WTC11 (cell line): ENCODE data around the gene POLR2A. TPM values are rescaled to one million over a fixed set of nuclear protein-coding genes. Genes with fewer than 3 reads are reported as not detected.

ENCODE experiments used
- ATAC-seq: fragments of 200-7000 bp; cut with Tn5 transposase; 2 replicates; pipeline ENCODE4 v1.10.0; 2021; ENCODE audit warnings: mild to moderate bottlenecking, moderate library complexity
- CTCF ChIA-PET: fragments of 300-600 bp; sonication (Branson Sonifier 250); formaldehyde crosslinking; loops from one replicate; lab custom pipeline; 2021; ENCODE audit warnings: antibody characterized with exemption; lab: Charles Lee
- POLR2A ChIA-PET: fragments of 350-600 bp; sonication (Branson Sonifier 250); formaldehyde crosslinking; loops from one replicate; lab custom pipeline; 2021; ENCODE audit warnings: antibody characterized with exemption; lab: Charles Lee
- DNase-seq: peaks from one replicate; pipeline ENCODE4 v3.0.0; 2021; ENCODE audit warnings: low spot score
- H3K27ac Mint-ChIP-seq: 2 replicates; pipeline ENCODE4 v1.8.0; 2021; ENCODE audit warnings: mixed read lengths
- H3K27me3 Mint-ChIP-seq: 2 replicates; pipeline ENCODE4 v1.8.0; 2021; ENCODE audit warnings: low read depth, mild to moderate bottlenecking, moderate library complexity, mixed read lengths
- H3K36me3 Mint-ChIP-seq: 2 replicates; pipeline ENCODE4 v1.8.0; 2021; ENCODE audit warnings: mixed read lengths
- H3K4me1 Mint-ChIP-seq: 2 replicates; pipeline ENCODE4 v1.8.0; 2022; ENCODE audit warnings: mixed read lengths
- H3K4me3 Mint-ChIP-seq: 2 replicates; pipeline ENCODE4 v1.8.0; 2021; ENCODE audit warnings: mild to moderate bottlenecking, moderate library complexity, mixed read lengths
- H3K9me3 Mint-ChIP-seq: 2 replicates; pipeline ENCODE4 v1.8.0; 2021; ENCODE audit warnings: mixed read lengths
- AR ChIP-seq: fragments of 250-450 bp; sonication (Bioruptor Pico); IDR thresholded peaks from 2 replicates; pipeline ENCODE4 v1.9.0; 2021; ENCODE audit warnings: mild to moderate bottlenecking
- ATF1 ChIP-seq: sonication (generic); formaldehyde crosslinking; IDR thresholded peaks from 2 replicates; pipeline ENCODE4 v1.8.1; 2023; ENCODE audit warnings: mild to moderate bottlenecking, moderate library complexity, missing genetic modification reagents
- ATF3 ChIP-seq: sonication (generic); formaldehyde crosslinking; conservative IDR thresholded peaks from 2 replicates; pipeline ENCODE4 v1.8.1; 2022; ENCODE audit warnings: mild to moderate bottlenecking, missing genetic modification reagents
- E2F4 ChIP-seq: sonication (generic); formaldehyde crosslinking; IDR thresholded peaks from 2 replicates; pipeline ENCODE4 v1.8.1; 2022; ENCODE audit warnings: low read depth, mild to moderate bottlenecking, moderate library complexity, missing genetic modification reagents, borderline replicate concordance
- EMX1 ChIP-seq: fragments of 250-450 bp; sonication (Bioruptor Pico); IDR thresholded peaks from 2 replicates; pipeline ENCODE4 v1.8.0; 2021; ENCODE audit warnings: mild to moderate bottlenecking
- FOXK1 ChIP-seq: sonication (generic); formaldehyde crosslinking; IDR thresholded peaks from 2 replicates; pipeline ENCODE4 v1.8.0; 2022; ENCODE audit warnings: mild to moderate bottlenecking, moderate library complexity, missing genetic modification reagents
- FOXP4 ChIP-seq: sonication (generic); formaldehyde crosslinking; IDR thresholded peaks from 2 replicates; pipeline ENCODE4 v1.8.0; 2022; ENCODE audit warnings: mild to moderate bottlenecking, missing genetic modification reagents
- HMGA2 ChIP-seq: fragments of 250-450 bp; sonication (Bioruptor Pico); IDR thresholded peaks from 2 replicates; pipeline ENCODE4 v1.4.0; 2021; ENCODE audit warnings: mild to moderate bottlenecking, moderate library complexity
- HMGXB4 ChIP-seq: sonication (generic); formaldehyde crosslinking; IDR thresholded peaks from 2 replicates; pipeline ENCODE4 v1.8.1; 2023; ENCODE audit warnings: mild to moderate bottlenecking, moderate library complexity, missing genetic modification reagents
- JAZF1 ChIP-seq: fragments of 250-450 bp; sonication (Bioruptor Pico); IDR thresholded peaks from 2 replicates; pipeline ENCODE4 v1.9.0; 2021; ENCODE audit warnings: moderate library complexity, mild to moderate bottlenecking, inconsistent platforms
- NFATC4 ChIP-seq: fragments of 250-450 bp; sonication (Bioruptor Pico); IDR thresholded peaks from 2 replicates; pipeline ENCODE4 v1.9.0; 2021; ENCODE audit warnings: mild to moderate bottlenecking
- RELA ChIP-seq: sonication (generic); formaldehyde crosslinking; IDR thresholded peaks from 2 replicates; pipeline ENCODE4 v1.8.1; 2022; ENCODE audit warnings: missing genetic modification reagents, mild to moderate bottlenecking, borderline replicate concordance
- SMAD3 ChIP-seq: sonication (generic); formaldehyde crosslinking; IDR thresholded peaks from 2 replicates; pipeline ENCODE4 v1.8.0; 2022; ENCODE audit warnings: missing genetic modification reagents, mild to moderate bottlenecking, borderline replicate concordance
- SOX15 ChIP-seq: fragments of 250-450 bp; sonication (Bioruptor Pico); IDR thresholded peaks from 2 replicates; pipeline ENCODE4 v1.9.0; 2021; ENCODE audit warnings: mild to moderate bottlenecking
- TEAD4 ChIP-seq: sonication (generic); formaldehyde crosslinking; IDR thresholded peaks from 2 replicates; pipeline ENCODE4 v1.8.0; 2022; ENCODE audit warnings: mild to moderate bottlenecking, missing genetic modification reagents
- TP53 ChIP-seq: sonication (generic); formaldehyde crosslinking; IDR thresholded peaks from 2 replicates; pipeline ENCODE4 v1.8.1; 2023; ENCODE audit warnings: mild to moderate bottlenecking, missing genetic modification reagents
- ZNF121 ChIP-seq: sonication (generic); formaldehyde crosslinking; IDR thresholded peaks from 2 replicates; pipeline ENCODE4 v1.8.0; 2023; ENCODE audit warnings: missing genetic modification reagents
- ZNF317 ChIP-seq: sonication (generic); formaldehyde crosslinking; IDR thresholded peaks from 2 replicates; pipeline ENCODE4 v1.8.1; 2023; ENCODE audit warnings: low read depth, mild to moderate bottlenecking, moderate library complexity, missing genetic modification reagents, borderline replicate concordance
- ZNF425 ChIP-seq: fragments of 250-450 bp; sonication (Bioruptor Pico); conservative IDR thresholded peaks from 2 replicates; pipeline ENCODE4 v1.9.0; 2021; ENCODE audit warnings: mild to moderate bottlenecking
- ZNF671 ChIP-seq: fragments of 250-450 bp; sonication (Bioruptor Pico); IDR thresholded peaks from 2 replicates; pipeline ENCODE4 v1.8.0; 2021; ENCODE audit warnings: mild to moderate bottlenecking
- ZSCAN18 ChIP-seq: fragments of 250-450 bp; sonication (Bioruptor Pico); IDR thresholded peaks from 2 replicates; pipeline ENCODE4 v2.1.2; 2022; ENCODE audit warnings: mild to moderate bottlenecking, moderate library complexity
- total RNA-seq: library from RNA; stranded (reverse); gene quantifications from 3 replicates; pipeline ENCODE4 v1.2.3, GENCODE V29; 2021

The POLR2A gene
- total RNA-seq, 1 experiment from 2014 or later, result 170 TPM

GRCh38 chr17:7490144-7490543 lies 6.0 kb downstream of the POLR2A start:
- H3K27me3 Mint-ChIP-seq, result no peaks in the 10 kb centered on the region
- no peak for ATAC-seq
- peaks cover 31% of the 10 kb centered on the region for H3K4me1 Mint-ChIP-seq
- TF ChIP-seq ZNF121 (peak; percentile 44; the same call in 1 of the 2 replicates), ZNF317 (CRISPR knock-in tag) (no peak), TP53 (CRISPR knock-in tag) (no peak)
- DNase-seq, result no peak
- H3K9me3 Mint-ChIP-seq, result no peaks in the 10 kb centered on the region
- no peak overlapping the region for H3K27ac Mint-ChIP-seq
- ChIA-PET POLR2A (interaction anchor here (1.0 kb wide), 1 partner anchor 86 kb away, joined by 6 read pairs; the partner anchor contains the start of gene TMEM256), CTCF (interaction anchor here (1.1 to 1.4 kb wide), 3 partner anchors 12 to 134 kb away, joined by 3 to 5 read pairs (median 3); no protein-coding TSS in a partner anchor)
- no peak overlapping the region for H3K4me3 Mint-ChIP-seq
- H3K36me3 Mint-ChIP-seq, result peaks cover 35% of the 10 kb centered on the region

GRCh38 chr17:7491583-7491982 lies 7.4 kb downstream of the POLR2A start:
- POLR2A ChIA-PET, result no interaction called here
- peaks cover 46% of the 10 kb centered on the region for H3K36me3 Mint-ChIP-seq
- CTCF ChIA-PET, result interaction anchor here (0.9 kb wide), 1 partner anchor 54 kb away, joined by 3 read pairs; no protein-coding TSS in a partner anchor

More at GRCh38 chr17:7491583-7491982, 7.4 kb downstream of the POLR2A start:
- TF ChIP-seq TEAD4 (CRISPR knock-in tag) (no peak), SOX15 (CRISPR knock-in tag) (no peak), SMAD3 (CRISPR knock-in tag) (no peak), FOXK1 (no peak), ZNF317 (CRISPR knock-in tag) (no peak), EMX1 (no peak), AR (CRISPR knock-in tag) (no peak), JAZF1 (CRISPR knock-in tag) (no peak), TP53 (CRISPR knock-in tag) (no peak), FOXP4 (no peak), E2F4 (CRISPR knock-in tag) (no peak), ZNF671 (CRISPR knock-in tag) (no peak), NFATC4 (CRISPR knock-in tag) (no peak), ZNF425 (CRISPR knock-in tag) (no peak), HMGA2 (CRISPR knock-in tag) (no peak), HMGXB4 (CRISPR knock-in tag) (no peak), ATF3 (CRISPR knock-in tag) (no peak), RELA (CRISPR knock-in tag) (no peak), ATF1 (CRISPR knock-in tag) (no peak), ZSCAN18 (CRISPR knock-in tag) (no peak)
- TF ChIP-seq, all 79 proteins: peak for 0
- Mint-ChIP-seq H3K4me3 (no peak overlapping the region), H3K27ac (peak overlapping the region; percentile 71), H3K4me1 (peaks cover 20% of the 10 kb centered on the region), H3K9me3 (no peaks in the 10 kb centered on the region), H3K27me3 (no peaks in the 10 kb centered on the region)
- ATAC-seq (no peak), DNase-seq (no peak)
